Right renal cortex interstitium (tissue), 3 donors: ENCODE measurements around the gene RELN. TPM values are rescaled to one million over a fixed set of nuclear protein-coding genes. Genes with fewer than 3 reads are reported as not detected.
"Not testable (repeated sequence)": the region's sequence is repeated elsewhere in the genome, so short reads cannot be mapped to it uniquely, and the experiment has no call there.

ENCODE experiments used
- DNase-seq, 3 donors: peaks; one replicate each; pipeline ENCODE4 v3.0.0-alpha.2; 2013; ENCODE audit warnings: low read depth in 3 of 3, low spot score in 2 of 3
- polyA plus RNA-seq, 3 donors: library from polyadenylated mRNA; unstranded; fragments of 120-200 nt; gene quantifications; one replicate each; pipeline ENCODE4 v1.2.1, GENCODE V29; 2013; ENCODE audit not compliant: insufficient read length in 3 of 3

The RELN gene
- polyA plus RNA-seq, 3 donors: 11.2 to 24.3 (median 13.4) TPM

GRCh38 chr7:103796327-103796962 lies 193.0 kb downstream of the RELN start:
- no peak for DNase-seq

- DNase-seq: no peak
Observed at GRCh38 chr7:103795787-103796186, 193.7 kb downstream of the RELN start.

- no peak for DNase-seq
Observed at GRCh38 chr7:103795107-103795506, 194.4 kb downstream of the RELN start.

DNA sequence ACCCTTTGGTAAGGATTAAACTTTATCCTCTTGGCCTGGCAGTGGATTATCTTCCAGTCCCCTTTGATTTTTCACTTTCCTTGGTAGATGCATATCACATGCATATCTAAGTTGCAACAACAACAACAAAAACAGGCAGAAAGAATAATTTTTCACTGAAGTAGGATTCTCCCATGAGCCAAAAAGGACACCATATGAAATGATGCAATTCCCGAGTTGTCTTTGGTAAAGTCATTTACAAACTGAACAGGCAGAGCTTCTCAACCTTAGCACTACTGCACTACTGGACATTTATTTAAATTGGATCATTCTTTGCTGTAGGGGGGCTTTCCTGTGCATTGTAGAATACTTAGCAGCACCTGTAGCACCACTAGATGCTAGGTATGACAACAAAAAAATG lies 195.0 kb downstream of the RELN start:
- no peak for DNase-seq

DNA sequence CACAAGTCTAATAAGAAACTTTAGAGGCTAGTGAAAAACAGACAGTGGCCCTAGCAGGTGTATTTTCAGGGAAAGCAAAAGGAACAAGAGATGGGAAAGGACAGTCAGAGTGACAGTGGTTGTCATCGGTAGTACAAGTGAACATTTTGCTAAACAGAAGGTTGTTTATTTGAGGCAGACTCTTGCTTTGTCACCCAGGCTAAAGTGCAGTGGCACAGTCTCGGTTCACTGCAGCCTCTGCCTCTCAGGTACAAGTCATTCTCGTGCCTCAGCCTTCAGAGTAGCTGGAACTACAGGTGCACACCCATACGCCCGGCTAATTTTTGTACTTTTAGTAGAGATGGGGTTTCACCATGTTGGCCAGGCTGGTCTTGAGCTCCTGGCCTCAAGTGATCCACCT lies 195.8 kb downstream of the RELN start:
- no peak for DNase-seq

DNA sequence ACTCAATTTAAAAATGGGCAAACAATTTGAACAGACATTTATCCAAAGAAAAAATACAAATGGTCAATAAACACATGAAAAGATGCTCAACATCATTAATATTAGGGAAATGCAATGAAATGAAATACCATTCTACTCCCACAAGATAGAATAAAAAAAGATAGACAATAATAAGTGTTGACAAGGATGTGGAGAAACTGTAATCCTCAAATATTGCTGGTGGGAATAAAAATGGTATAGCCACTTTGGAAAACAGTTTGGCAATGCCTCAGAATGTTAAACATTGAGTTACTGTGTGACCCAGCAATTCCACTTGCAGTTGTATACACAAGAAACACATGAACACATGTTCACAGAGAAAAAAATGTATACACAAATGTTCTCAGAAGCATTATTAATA lies 197.6 kb downstream of the RELN start:
- no peak for DNase-seq

- not testable (repeated sequence) for DNase-seq
Observed at GRCh38 chr7:103787041-103787440, 202.4 kb downstream of the RELN start.

- DNase-seq: no peak
Observed at GRCh38 chr7:103784646-103785286, 204.7 kb downstream of the RELN start.

DNA sequence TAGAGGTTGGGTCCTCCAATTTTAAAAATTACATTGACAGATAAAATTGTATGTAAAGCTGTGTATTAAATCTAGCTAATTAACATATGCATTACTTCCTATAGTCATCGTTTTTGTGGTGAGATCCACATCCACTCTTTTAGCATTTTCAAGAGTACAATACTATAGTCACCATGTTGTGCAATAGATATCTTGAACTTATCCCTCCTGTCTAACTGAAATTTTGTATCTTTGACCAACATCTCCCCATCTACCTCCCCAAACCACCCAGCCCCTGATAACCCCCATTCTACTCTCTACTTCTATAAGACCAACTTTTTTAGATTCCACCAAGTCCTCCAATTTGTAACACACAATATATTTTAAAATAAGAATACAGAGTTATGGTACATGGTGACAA lies 208.0 kb downstream of the RELN start:
- no peak for DNase-seq

DNA sequence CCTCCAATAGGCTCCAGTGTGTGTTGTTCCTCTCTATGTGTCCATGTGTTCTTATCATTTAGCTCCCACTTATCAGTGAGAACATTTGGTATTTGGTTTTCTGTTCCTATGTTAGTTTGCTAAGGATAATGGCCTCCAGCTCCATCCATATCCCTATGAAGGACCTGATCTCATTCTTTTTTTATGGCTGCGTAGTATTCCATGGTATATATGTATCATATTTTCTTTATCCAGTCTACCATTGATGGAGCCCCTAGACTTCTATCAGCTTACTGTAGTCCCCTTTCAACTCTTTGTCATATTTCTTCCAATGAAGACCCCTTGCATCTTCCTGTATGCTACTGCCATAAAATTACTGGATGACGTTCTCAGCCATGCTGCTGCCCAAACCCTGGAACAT lies 208.9 kb downstream of the RELN start:
- not testable (repeated sequence) for DNase-seq

DNA sequence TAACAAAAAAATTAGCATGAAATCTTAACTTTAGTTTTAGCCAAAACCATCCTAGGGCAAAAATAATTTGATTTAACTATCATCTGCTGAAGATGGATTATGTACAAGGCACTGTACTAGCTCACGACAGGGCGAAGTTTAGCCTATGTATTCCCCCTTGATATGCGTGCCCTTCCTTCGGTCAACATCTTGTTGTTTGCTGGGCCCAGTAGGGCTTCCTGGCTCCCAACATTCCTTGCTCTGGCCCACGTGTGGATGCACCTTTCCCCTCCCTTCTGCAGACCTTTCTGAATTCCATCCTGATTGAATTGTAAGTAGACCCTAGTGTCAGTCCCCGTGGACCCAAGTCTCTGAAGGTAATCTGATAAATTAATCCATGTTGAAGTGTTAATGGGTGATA lies 212.0 kb downstream of the RELN start:
- no peak for DNase-seq

- no peak for DNase-seq
Observed at GRCh38 chr7:103773726-103774125, 215.7 kb downstream of the RELN start.

GRCh38 chr7:103772171-103772773 lies 217.2 kb downstream of the RELN start:
- DNase-seq: no peak

DNA sequence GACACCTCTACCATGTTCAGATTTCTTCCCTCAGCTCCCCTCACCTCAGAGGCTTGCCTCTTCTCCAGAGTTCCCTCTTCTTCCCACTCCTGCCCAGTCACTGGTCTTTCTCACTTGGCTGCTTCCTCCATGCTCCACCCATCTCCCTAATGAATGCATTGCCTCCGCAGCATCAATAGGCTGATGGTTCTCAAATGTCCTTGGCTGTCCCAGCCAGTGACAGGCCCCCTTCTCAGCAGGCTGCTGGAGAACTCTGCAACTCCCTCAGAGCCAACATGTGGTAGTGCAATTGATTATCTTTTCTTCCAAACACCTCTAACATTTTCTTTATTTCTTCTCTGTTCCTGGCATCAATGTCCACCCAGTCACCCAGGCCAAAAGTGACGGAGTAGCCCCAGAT lies 218.2 kb downstream of the RELN start:
- no peak for DNase-seq

- DNase-seq: no peak
Observed at GRCh38 chr7:103766660-103767059, 222.8 kb downstream of the RELN start.

DNA sequence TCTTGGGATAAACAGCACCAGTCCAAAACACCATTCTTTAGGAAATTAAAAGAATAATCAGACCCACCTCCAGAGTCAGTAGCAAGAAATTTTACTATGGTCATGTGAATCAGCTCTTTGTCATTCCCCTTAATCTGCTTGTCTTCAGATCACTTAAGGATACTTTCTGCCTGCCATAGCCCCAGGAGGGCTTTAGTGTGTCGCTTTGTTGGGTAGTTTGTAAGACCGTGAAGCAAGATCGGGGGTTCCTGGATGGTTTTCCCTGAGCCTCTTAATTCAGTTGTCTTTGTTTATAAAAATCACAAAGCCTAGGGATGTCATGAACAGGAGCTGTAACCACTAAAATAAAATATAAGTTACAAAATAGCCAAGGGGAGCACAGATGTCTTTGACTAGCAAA lies 223.6 kb downstream of the RELN start:
- no peak for DNase-seq

GRCh38 chr7:103764901-103765300 lies 224.6 kb downstream of the RELN start:
- no peak for DNase-seq

- no peak for DNase-seq
Observed at GRCh38 chr7:103762877-103763276, 226.6 kb downstream of the RELN start.

DNA sequence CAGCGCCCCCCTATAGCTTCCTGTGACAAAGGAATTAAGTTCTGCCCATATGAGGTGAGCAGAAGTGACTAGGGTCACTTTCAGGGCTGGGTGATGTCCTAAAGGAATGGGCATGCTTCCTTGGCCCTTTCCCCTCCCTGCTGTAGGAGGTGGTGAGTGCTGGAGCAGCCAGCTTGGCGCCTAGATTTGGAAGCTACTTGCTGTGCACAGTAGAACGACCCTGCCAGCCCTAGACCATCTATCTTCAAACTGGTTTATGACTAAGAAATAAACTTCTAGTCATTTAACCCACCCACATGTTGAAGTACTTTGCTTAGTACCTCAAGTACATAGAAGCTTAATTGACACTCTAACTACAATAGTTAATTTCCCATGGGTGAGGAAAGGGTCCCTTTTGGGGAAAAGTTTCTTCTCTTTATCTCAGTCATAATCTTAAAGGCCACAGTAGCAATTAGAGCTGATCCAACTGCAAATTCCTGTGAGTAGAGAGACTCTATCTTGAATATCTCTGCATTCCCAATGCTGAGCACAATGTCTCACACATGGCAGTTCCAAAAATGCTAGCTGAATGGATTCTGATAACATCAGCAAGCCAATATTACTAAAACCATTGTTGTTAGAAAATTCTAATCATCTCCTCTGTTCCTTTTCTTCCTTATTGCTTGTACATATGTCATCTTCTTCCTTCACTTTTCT lies 227.2 kb downstream of the RELN start:
- no peak for DNase-seq

DNA sequence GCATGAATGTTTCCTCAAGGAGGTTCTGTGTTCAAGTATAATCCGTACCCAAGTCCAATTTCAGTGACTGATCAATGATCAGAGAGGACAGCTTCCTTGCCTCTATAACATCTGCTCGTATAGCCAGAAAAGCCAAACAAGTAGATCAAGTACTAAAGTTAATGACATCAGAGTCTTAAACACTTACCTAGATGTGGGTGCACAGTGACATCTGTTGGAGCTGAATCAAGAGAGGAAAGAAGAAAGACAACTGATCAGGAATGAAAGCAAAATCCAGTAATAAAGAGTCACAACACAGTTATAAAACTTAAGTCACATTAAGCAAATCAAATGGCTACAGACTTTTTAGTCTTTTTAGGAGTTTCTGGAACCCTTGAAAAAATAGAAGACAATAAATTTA lies 236.5 kb downstream of the RELN start:
- no peak for DNase-seq

GRCh38 chr7:103751311-103751880 lies 238.1 kb downstream of the RELN start:
- DNase-seq: no peak
